Progenitor cell of endocrine pancreas (in vitro differentiated cells): ENCODE measurements around the gene PLEKHG4B. TPM values are rescaled to one million over a fixed set of nuclear protein-coding genes. Genes with fewer than 3 reads are reported as not detected.
"Not testable (repeated sequence)": the region's sequence is repeated elsewhere in the genome, so short reads cannot be mapped to it uniquely, and the experiment has no call there.

Source experiments
- DNase-seq: peaks from one replicate; pipeline ENCODE4 v3.0.0; 2021; ENCODE audit warnings: low spot score; ENCODE audit not compliant: unreplicated experiment
- H3K27ac Mint-ChIP-seq: 2 replicates; pipeline ENCODE4 v1.8.0; 2021; ENCODE audit warnings: mild to moderate bottlenecking, moderate library complexity, mixed read lengths
- H3K27me3 Mint-ChIP-seq: 2 replicates; pipeline ENCODE4 v1.8.0; 2021; ENCODE audit warnings: mixed read lengths
- H3K36me3 Mint-ChIP-seq: 2 replicates; pipeline ENCODE4 v1.8.0; 2022; ENCODE audit warnings: mixed read lengths; ENCODE audit not compliant: insufficient read depth
- H3K4me1 Mint-ChIP-seq: 2 replicates; pipeline ENCODE4 v1.8.0; 2021; ENCODE audit warnings: low read depth, mixed read lengths
- H3K4me3 Mint-ChIP-seq: 2 replicates; pipeline ENCODE4 v1.8.0; 2021; ENCODE audit warnings: low read depth, mild to moderate bottlenecking, moderate library complexity, mixed read lengths
- H3K9me3 Mint-ChIP-seq: 2 replicates; pipeline ENCODE4 v1.8.0; 2021; ENCODE audit warnings: low read depth, mixed read lengths
- CTCF ChIP-seq: fragments of 200-600 bp; sonication (generic); IDR thresholded peaks from one replicate; pipeline ENCODE4 v1.5.0; 2021; ENCODE audit warnings: antibody characterized with exemption, mild to moderate bottlenecking; ENCODE audit not compliant: unreplicated experiment
- total RNA-seq: library from RNA; stranded (reverse); gene quantifications from 2 replicates; pipeline ENCODE4 v1.2.1, GENCODE V29; 2021

PLEKHG4B gene
- total RNA-seq, 1 donor from 2014 or later: 59.5 TPM

GRCh38 chr5:234450-234849, 142.5 kb downstream of the PLEKHG4B start:
- no peak overlapping the region for H3K27ac Mint-ChIP-seq
- no peak for DNase-seq
- no peak for TF ChIP-seq CTCF
- no peak overlapping the region for H3K4me3 Mint-ChIP-seq
- no peaks in the 10 kb centered on the region for H3K9me3 Mint-ChIP-seq
- no peaks in the 10 kb centered on the region for H3K27me3 Mint-ChIP-seq
- H3K4me1 Mint-ChIP-seq: no peaks in the 10 kb centered on the region
- peaks cover 20% of the 10 kb centered on the region for H3K36me3 Mint-ChIP-seq

- DNase-seq, H3K27me3 Mint-ChIP-seq, H3K9me3 Mint-ChIP-seq, H3K4me3 Mint-ChIP-seq, H3K27ac Mint-ChIP-seq, H3K4me1 Mint-ChIP-seq: not testable (repeated sequence)
- peaks cover 26% of the 10 kb centered on the region for H3K36me3 Mint-ChIP-seq
Observed at GRCh38 chr5:235527-235926, 143.6 kb downstream of the PLEKHG4B start.

- Mint-ChIP-seq H3K9me3 (peaks cover 12% of the 10 kb centered on the region), H3K36me3 (peaks cover 47% of the 10 kb centered on the region)
- DNase-seq, H3K4me1 Mint-ChIP-seq, H3K4me3 Mint-ChIP-seq, H3K27me3 Mint-ChIP-seq, H3K27ac Mint-ChIP-seq: not testable (repeated sequence)
Observed at GRCh38 chr5:237931-238330, 146.0 kb downstream of the PLEKHG4B start.

Other genes starting within 250 kb of the PLEKHG4B start
- gene LRRC14B, start 99.3 kb downstream of the PLEKHG4B start, total RNA-seq: not detected in 2 replicates
- gene CCDC127, start 126.0 kb downstream of the PLEKHG4B start, total RNA-seq: 8.8 and 10.1 TPM in 2 replicates
- 88.1 and 88.5 TPM in 2 replicates for gene SDHA, start 126.2 kb downstream of the PLEKHG4B start, total RNA-seq
- gene PDCD6, start 179.5 kb downstream of the PLEKHG4B start, total RNA-seq: 79.2 and 87.2 TPM in 2 replicates
- 0.69 and 1.3 TPM in 2 replicates for gene AHRR, start 229.5 kb downstream of the PLEKHG4B start, total RNA-seq